Mesothelial cell of epicardium (in vitro differentiated cells): Measurements from ENCODE around the gene CDH24. TPM values are rescaled to one million over a fixed set of nuclear protein-coding genes. Genes with fewer than 3 reads are reported as not detected.

ENCODE experiments used
- DNase-seq, 2 experiments: peaks; one replicate each; pipeline ENCODE4 v3.0.0; 2021; ENCODE audit warnings: low spot score in 2 of 2; ENCODE audit not compliant: unreplicated experiment in 2 of 2
- H3K27ac Mint-ChIP-seq: 2 replicates; pipeline ENCODE4 v1.8.0; 2021; ENCODE audit warnings: mixed read lengths
- H3K27me3 Mint-ChIP-seq: 2 replicates; pipeline ENCODE4 v1.8.0; 2021; ENCODE audit warnings: low read depth, mixed read lengths
- H3K36me3 Mint-ChIP-seq: 2 replicates; pipeline ENCODE4 v1.8.0; 2021; ENCODE audit warnings: mixed read lengths
- H3K4me1 Mint-ChIP-seq: 2 replicates; pipeline ENCODE4 v1.8.0; 2021; ENCODE audit warnings: mixed read lengths
- H3K4me3 Mint-ChIP-seq: 2 replicates; pipeline ENCODE4 v1.8.0; 2021; ENCODE audit warnings: mild to moderate bottlenecking, moderate library complexity, mixed read lengths
- H3K9me3 Mint-ChIP-seq: 2 replicates; pipeline ENCODE4 v1.8.0; 2021; ENCODE audit warnings: mixed read lengths
- total RNA-seq: library from RNA; stranded (reverse); gene quantifications from 3 replicates; pipeline ENCODE4 v1.2.1, GENCODE V29; 2021
- TF ChIP-seq, protein P1 (sequence below): fragments of 200-600 bp; sonication (generic); IDR thresholded peaks from one replicate; pipeline ENCODE4 v1.5.0; 2021; ENCODE audit warnings: antibody characterized with exemption; ENCODE audit not compliant: unreplicated experiment

The CDH24 gene
- total RNA-seq, 1 donor from 2014 or later = 30.4 TPM

DNA sequence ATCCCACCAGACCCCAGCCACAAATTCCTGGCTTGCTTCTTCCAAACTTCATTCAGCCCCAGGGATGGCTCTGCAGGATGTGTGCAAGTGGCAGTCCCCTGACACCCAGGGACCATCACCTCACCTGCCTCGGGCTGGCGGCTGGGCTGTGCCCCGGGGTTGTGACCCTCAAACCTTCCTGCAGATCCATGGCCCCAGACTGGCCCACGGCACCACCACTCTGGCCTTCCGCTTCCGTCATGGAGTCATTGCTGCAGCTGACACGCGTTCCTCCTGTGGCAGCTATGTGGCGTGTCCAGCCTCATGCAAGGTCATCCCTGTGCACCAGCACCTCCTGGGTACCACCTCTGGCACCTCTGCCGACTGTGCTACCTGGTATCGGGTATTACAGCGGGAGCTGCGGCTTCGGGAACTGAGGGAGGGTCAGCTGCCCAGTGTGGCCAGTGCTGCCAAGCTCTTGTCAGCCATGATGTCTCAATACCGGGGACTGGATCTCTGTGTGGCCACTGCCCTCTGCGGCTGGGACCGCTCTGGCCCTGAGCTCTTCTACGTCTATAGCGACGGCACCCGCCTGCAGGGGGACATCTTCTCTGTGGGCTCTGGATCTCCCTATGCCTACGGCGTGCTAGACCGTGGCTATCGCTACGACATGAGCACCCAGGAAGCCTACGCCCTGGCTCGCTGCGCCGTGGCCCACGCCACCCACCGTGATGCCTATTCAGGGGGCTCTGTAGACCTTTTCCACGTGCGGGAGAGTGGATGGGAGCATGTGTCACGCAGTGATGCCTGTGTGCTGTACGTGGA lies 15.0 kb downstream of the CDH24 start, which contains the start of gene PSMB11:
TSS of gene PSMB11 (plus strand) at position 51 of the 804 bp plus-strand sequence. CDS start at position 65, 14 bp downstream.
- DNase-seq = no peak
- no peak within 1 kb of the TSS for H3K27ac Mint-ChIP-seq
- H3K4me1 Mint-ChIP-seq = peaks cover 13% of the 10 kb centered on the region
- peaks cover 1% of the 10 kb centered on the region for H3K36me3 Mint-ChIP-seq
- H3K27me3 Mint-ChIP-seq = no peaks in the 10 kb centered on the region
- H3K4me3 Mint-ChIP-seq = no peak within 1 kb of the TSS
- TF ChIP-seq, protein P1, sequence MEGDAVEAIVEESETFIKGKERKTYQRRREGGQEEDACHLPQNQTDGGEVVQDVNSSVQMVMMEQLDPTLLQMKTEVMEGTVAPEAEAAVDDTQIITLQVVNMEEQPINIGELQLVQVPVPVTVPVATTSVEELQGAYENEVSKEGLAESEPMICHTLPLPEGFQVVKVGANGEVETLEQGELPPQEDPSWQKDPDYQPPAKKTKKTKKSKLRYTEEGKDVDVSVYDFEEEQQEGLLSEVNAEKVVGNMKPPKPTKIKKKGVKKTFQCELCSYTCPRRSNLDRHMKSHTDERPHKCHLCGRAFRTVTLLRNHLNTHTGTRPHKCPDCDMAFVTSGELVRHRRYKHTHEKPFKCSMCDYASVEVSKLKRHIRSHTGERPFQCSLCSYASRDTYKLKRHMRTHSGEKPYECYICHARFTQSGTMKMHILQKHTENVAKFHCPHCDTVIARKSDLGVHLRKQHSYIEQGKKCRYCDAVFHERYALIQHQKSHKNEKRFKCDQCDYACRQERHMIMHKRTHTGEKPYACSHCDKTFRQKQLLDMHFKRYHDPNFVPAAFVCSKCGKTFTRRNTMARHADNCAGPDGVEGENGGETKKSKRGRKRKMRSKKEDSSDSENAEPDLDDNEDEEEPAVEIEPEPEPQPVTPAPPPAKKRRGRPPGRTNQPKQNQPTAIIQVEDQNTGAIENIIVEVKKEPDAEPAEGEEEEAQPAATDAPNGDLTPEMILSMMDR = no peak
- H3K9me3 Mint-ChIP-seq = no peaks in the 10 kb centered on the region

DNA sequence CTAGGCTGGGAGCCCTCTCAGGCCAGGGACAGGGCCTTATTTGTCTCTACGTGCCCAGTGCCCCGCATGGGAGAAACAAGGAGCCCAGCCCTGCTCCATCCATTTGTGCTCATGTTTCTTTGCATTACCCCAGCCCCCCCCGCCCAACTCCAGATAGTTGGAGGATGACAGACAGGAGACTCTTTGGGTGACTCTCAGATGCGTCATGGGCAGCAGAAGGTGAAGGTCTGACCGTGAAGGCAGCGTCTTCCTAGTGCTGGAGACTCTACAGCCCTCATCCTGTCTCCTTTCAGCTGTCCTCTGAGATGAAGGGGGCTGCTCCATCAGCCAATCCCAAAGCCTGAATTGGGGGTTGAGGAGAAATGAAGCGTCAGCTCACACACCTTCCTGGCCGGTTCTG lies 15.6 kb downstream of the CDH24 start:
- Mint-ChIP-seq H3K27ac (no peak overlapping the region), H3K4me1 (peaks cover 13% of the 10 kb centered on the region), H3K9me3 (no peaks in the 10 kb centered on the region), H3K4me3 (no peak overlapping the region), H3K36me3 (no peaks in the 10 kb centered on the region), H3K27me3 (no peaks in the 10 kb centered on the region)
- DNase-seq = no peak
- TF ChIP-seq, protein P1 = no peak

DNA sequence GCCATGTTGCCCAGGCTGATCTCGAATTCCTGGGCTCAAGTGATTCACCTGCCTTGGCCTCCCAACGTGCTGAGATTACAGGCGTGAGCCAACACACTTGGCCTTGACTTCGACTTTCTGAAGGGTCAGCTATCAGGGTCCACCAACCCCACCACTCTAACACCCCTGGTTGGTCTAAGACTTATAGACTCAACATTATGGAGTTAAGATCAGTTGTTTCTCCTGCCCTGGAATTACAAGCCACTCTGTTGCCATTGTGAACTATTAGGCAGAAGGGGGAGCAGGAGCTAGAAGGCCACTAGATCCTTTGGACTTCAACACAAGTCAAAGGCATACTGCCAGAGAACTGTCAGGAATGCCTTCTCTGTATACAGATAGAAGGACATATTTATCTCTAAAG lies 17.2 kb downstream of the CDH24 start:
- H3K4me3 Mint-ChIP-seq = no peak overlapping the region
- H3K27ac Mint-ChIP-seq = no peak overlapping the region
- H3K36me3 Mint-ChIP-seq = no peaks in the 10 kb centered on the region
- peaks cover 12% of the 10 kb centered on the region for H3K4me1 Mint-ChIP-seq
- no peak for DNase-seq
- TF ChIP-seq, protein P1 = no peak
- H3K9me3 Mint-ChIP-seq = no peaks in the 10 kb centered on the region
- H3K27me3 Mint-ChIP-seq = no peaks in the 10 kb centered on the region

DNA sequence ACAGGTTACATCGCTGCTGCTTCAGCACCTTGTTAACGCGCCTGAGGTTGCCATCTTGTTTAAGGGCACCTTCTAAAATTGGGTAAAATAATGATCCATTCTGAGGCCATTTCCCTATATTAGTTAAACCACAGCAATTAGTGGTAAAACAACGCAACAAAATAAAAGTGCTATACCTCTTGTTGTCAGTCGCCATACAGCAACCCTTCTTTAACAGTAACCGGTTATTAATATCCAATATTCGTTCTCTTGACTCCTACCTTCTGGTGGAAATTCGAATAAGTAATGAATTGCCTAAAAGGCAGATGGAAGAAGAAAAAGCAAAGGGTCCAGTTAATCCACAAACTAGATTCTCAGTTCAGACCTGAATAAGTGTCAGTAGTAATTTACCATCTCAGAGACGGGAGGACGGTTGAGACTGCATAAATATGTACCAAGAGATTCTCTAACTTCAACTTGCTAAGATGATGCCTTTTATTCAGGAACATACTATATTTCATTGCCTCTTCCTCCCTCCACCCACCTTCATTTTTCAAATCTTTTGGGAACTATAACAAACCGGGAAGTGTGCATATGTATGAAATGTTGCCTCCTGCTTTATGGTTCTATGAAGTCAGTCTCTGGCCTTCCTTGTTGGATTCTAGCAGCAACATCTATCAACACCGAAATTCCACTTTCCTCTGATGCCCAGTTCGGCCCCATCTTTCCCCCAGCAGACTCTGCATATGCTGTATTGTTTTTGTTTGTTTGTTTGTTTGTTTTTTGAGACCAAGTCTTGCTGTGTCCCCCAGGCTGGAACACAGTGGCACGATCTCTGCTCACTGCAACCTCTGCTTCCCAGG lies 21.8 kb downstream of the CDH24 start:
- Mint-ChIP-seq H3K4me1 (peaks cover 19% of the 10 kb centered on the region), H3K9me3 (no peaks in the 10 kb centered on the region), H3K36me3 (peaks cover 13% of the 10 kb centered on the region), H3K27me3 (no peaks in the 10 kb centered on the region), H3K27ac (peak overlapping the region; percentile 98), H3K4me3 (peak overlapping the region; percentile 96)
- DNase-seq = no peak
- TF ChIP-seq, protein P1 = no peak

DNA sequence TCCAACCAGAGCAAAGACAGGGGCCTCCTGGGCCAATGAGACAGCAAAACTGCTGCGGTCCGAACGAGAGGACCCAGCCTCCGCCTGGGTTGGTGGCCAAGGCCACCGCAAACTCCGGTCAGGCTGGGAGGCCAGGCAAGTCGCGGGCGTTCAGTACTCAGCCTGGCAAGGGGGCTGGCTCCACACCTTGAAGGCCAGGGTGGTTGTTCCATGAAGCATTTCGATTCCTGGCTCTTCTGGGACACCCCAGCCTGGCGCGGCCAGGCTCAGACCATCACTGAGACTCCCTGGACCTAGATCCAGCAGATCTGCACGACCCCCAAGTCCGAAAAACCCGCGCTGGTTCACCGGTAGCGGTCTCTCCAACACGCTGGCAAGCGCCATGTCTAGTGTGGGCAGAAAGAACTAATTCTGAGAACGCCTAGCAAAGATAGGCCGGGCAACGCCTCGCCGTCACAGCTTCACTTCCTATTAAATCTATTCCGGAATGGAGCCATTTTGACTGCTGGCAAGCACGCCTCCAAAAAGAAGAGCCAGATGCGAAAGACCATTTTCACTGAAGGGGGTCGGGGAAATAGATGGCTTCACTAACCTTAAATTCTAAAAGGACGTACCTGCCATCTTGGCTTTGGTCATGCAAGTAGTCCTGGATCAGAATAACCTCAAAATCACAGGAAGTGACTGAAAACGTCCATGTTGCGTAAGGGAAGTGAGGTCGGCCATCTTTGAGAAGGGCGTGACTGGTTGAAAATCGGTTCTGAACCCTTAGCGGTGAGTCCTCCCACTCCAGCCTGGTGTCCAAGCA lies 22.6 kb downstream of the CDH24 start, which contains the start of gene PSMB5:
TSS of gene PSMB5 (minus strand) at position 403 of the 805 bp plus-strand sequence. CDS start at position 384, 19 bp downstream.
- H3K36me3 Mint-ChIP-seq = peaks cover 13% of the 10 kb centered on the region

More for the DNA sequence above, 22.6 kb downstream of the CDH24 start, which contains the start of gene PSMB5:
- Mint-ChIP-seq H3K4me3 (peak within 1 kb of the TSS; percentile 96), H3K9me3 (no peaks in the 10 kb centered on the region), H3K27ac (peak within 1 kb of the TSS; percentile 98), H3K27me3 (no peaks in the 10 kb centered on the region), H3K4me1 (peaks cover 19% of the 10 kb centered on the region)
- TF ChIP-seq, protein P1 = no peak
- peak; percentile 72 to 81 for DNase-seq
